ENCODE results near the gene KIAA0513. TPM values are rescaled to one million over a fixed set of nuclear protein-coding genes. Genes with fewer than 3 reads are reported as not detected.
A peak's percentile ranks its signal among the peaks of the same experiment; 100 is the strongest.
"Not testable (repeated sequence)": the region's sequence is repeated elsewhere in the genome, so short reads cannot be mapped to it uniquely, and the experiment has no call there.

The KIAA0513 gene
- polyA plus RNA-seq, 1 donor (not counting 4 experiments of a cell fraction or from before 2014, with no cell fraction given), result 3.3 TPM

DNA sequence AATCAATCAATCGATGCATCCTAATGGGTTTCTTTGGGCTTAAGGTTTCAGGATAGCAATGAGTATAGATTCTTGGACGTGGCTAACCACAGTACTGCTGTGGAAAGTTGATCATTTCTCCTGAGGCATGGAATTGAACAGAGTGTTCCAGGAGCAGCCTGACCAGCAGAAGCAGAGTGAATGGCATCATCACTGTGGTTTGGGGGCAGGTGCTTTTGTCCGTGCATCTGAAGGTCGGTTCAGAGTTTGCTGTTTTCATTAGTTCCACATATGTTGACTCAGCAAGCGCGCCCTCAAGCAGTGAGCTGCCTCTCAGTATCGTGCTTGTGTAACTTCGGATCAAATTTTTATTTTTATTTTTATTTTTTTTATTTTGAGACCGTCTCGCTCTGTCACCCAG, 24.9 kb downstream of the KIAA0513 start:
- Histone ChIP-seq H3K9me3 (ENCODE audit: control insufficient read depth, low read depth, low read length) (no peaks in the 10 kb centered on the region), H3K27me3 (ENCODE audit: control insufficient read depth, extremely low read depth, insufficient read depth, low read length) (peaks cover 7% of the 10 kb centered on the region), H3K79me2 (ENCODE audit: control insufficient read depth, insufficient read depth, low read length) (no peaks in the 10 kb centered on the region), H4K20me1 (ENCODE audit: control insufficient read depth, extremely low read depth, insufficient read depth, low read length) (no peaks in the 10 kb centered on the region), H3K27ac (ENCODE audit: control insufficient read depth, insufficient read depth, low read length) (no peak overlapping the region), H3K4me2 (ENCODE audit: control insufficient read depth, extremely low read depth, insufficient read depth, low read depth, low read length) (no peak overlapping the region), H3K9me1 (ENCODE audit: control insufficient read depth, extremely low read depth, insufficient read depth, low read length) (no peaks in the 10 kb centered on the region), H3K4me1 (ENCODE audit: control insufficient read depth, extremely low read depth, insufficient read depth, low read length) (peaks cover 6% of the 10 kb centered on the region), H3K4me3 (ENCODE audit: control insufficient read depth in 2 of 3, extremely low read depth in 1 of 3, insufficient read depth in 2 of 3, low read depth in 1 of 3, low read length in 3 of 3) (no peak overlapping the region), H3K36me3 (ENCODE audit: control insufficient read depth in 2 of 2, extremely low read depth in 1 of 2, insufficient read depth in 2 of 2, low read length in 2 of 2) (no peaks in the 10 kb centered on the region), H2AFZ (ENCODE audit: control insufficient read depth, low read length) (no peak overlapping the region), H3K9ac (ENCODE audit: control insufficient read depth, extremely low read depth, insufficient read depth, low read length) (no peak overlapping the region)
- DNase-seq (ENCODE audit: low read depth, low spot score) (no peak), FAIRE-seq (no peak)
- dilution Hi-C loops (cut with MboI; ENCODE audit: extremely low pct_ligation_motif_present, low sequenced_read_pairs), result no loop called here
- TF ChIP-seq, protein P1, sequence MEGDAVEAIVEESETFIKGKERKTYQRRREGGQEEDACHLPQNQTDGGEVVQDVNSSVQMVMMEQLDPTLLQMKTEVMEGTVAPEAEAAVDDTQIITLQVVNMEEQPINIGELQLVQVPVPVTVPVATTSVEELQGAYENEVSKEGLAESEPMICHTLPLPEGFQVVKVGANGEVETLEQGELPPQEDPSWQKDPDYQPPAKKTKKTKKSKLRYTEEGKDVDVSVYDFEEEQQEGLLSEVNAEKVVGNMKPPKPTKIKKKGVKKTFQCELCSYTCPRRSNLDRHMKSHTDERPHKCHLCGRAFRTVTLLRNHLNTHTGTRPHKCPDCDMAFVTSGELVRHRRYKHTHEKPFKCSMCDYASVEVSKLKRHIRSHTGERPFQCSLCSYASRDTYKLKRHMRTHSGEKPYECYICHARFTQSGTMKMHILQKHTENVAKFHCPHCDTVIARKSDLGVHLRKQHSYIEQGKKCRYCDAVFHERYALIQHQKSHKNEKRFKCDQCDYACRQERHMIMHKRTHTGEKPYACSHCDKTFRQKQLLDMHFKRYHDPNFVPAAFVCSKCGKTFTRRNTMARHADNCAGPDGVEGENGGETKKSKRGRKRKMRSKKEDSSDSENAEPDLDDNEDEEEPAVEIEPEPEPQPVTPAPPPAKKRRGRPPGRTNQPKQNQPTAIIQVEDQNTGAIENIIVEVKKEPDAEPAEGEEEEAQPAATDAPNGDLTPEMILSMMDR (optimal IDR thresholded peaks at IDR 0.05 in 1 of 3, IDR thresholded peaks at IDR 0.05 in 1 of 3, conservative IDR thresholded peaks at IDR 0.05 in 1 of 3; ENCODE audit: extremely low read depth in 1 of 3, insufficient read depth in 2 of 3, low read length in 3 of 3), result no peak
- TF ChIP-seq EZH2 (IDR thresholded peaks at IDR 0.05; ENCODE audit: low read length), result no peak

DNA sequence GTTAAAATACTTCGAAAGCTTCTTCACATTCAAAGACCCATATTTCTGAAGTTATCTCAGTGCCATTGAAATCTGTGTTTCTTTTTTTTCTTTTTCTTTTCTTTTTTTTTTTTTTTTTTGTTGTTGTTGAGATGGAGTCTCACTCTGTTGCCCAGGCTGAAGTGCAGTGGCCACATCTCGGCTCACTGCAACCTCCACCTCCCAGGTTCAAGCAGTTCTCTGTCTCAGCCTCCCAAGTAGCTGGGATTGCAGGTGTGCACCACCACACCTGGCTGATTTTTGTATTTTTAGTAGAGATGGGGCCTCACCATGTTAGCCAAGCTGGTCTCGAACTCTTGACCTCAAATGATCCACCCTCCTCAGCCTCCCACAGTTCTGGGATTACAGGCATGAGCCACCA, 26.7 kb downstream of the KIAA0513 start:
- H3K27ac ChIP-seq (ENCODE audit: control insufficient read depth, insufficient read depth, low read length); dilution Hi-C loops (cut with MboI; ENCODE audit: extremely low pct_ligation_motif_present, low sequenced_read_pairs): not testable (repeated sequence)

DNA sequence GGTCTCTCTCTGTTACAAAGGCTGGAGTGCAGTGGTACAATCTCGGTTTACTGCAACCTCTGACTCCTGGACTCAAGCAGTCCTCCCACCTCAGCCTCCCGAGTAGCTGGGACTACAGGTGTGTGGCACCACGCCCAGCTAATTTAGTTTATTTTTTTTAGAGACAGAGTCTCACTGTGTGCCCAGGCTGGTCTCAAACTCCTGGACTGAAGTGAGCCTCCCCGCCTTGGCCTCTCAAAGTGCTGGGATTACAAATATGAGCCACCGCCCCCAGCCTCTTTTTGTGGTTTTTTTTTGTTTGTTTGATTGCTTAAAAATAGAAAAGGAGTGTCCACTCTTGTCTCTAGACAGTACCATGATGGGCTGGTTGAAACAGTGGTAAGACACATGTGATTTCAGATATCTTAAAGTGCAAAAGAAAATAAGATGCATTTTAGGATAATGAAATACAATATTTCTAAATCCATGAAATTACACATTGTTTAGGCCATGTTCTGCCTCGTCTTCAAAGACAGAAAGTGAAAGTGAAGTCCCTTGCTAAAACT, 27.4 kb downstream of the KIAA0513 start:
- Histone ChIP-seq H3K4me2 (ENCODE audit: control insufficient read depth, extremely low read depth, insufficient read depth, low read depth, low read length) (peak overlapping the region; percentile 64), H3K36me3 (ENCODE audit: control insufficient read depth in 2 of 2, extremely low read depth in 1 of 2, insufficient read depth in 2 of 2, low read length in 2 of 2) (no peaks in the 10 kb centered on the region), H2AFZ (ENCODE audit: control insufficient read depth, low read length) (no peak overlapping the region), H3K9me1 (ENCODE audit: control insufficient read depth, extremely low read depth, insufficient read depth, low read length) (no peaks in the 10 kb centered on the region), H3K4me1 (ENCODE audit: control insufficient read depth, extremely low read depth, insufficient read depth, low read length) (peaks cover 6% of the 10 kb centered on the region), H3K27me3 (ENCODE audit: control insufficient read depth, extremely low read depth, insufficient read depth, low read length) (no peaks in the 10 kb centered on the region), H3K9ac (ENCODE audit: control insufficient read depth, extremely low read depth, insufficient read depth, low read length) (no peak overlapping the region), H3K4me3 (ENCODE audit: control insufficient read depth in 2 of 3, extremely low read depth in 1 of 3, insufficient read depth in 2 of 3, low read depth in 1 of 3, low read length in 3 of 3) (peak overlapping the region in 1 of 3 experiments; percentile 14), H3K27ac (ENCODE audit: control insufficient read depth, insufficient read depth, low read length) (no peak overlapping the region), H3K9me3 (ENCODE audit: control insufficient read depth, low read depth, low read length) (no peaks in the 10 kb centered on the region), H4K20me1 (ENCODE audit: control insufficient read depth, extremely low read depth, insufficient read depth, low read length) (no peaks in the 10 kb centered on the region), H3K79me2 (ENCODE audit: control insufficient read depth, insufficient read depth, low read length) (no peaks in the 10 kb centered on the region)
- DNase-seq (ENCODE audit: low read depth, low spot score) (no peak), FAIRE-seq (no peak)
- TF ChIP-seq EZH2 (IDR thresholded peaks at IDR 0.05; ENCODE audit: low read length), result no peak
- TF ChIP-seq, protein P1 (optimal IDR thresholded peaks at IDR 0.05 in 1 of 3, IDR thresholded peaks at IDR 0.05 in 1 of 3, conservative IDR thresholded peaks at IDR 0.05 in 1 of 3; ENCODE audit: extremely low read depth in 1 of 3, insufficient read depth in 2 of 3, low read length in 3 of 3), result no peak
- dilution Hi-C loops (cut with MboI; ENCODE audit: extremely low pct_ligation_motif_present, low sequenced_read_pairs), result no loop called here

More for the DNA sequence above, 26.7 kb downstream of the KIAA0513 start:
- not testable (repeated sequence) for H3K27me3 ChIP-seq (ENCODE audit: control insufficient read depth, extremely low read depth, insufficient read depth, low read length); H2AFZ ChIP-seq (ENCODE audit: control insufficient read depth, low read length); H3K9me1 ChIP-seq (ENCODE audit: control insufficient read depth, extremely low read depth, insufficient read depth, low read length); H3K4me3 ChIP-seq (ENCODE audit: control insufficient read depth in 2 of 3, extremely low read depth in 1 of 3, insufficient read depth in 2 of 3, low read depth in 1 of 3, low read length in 3 of 3); H3K4me1 ChIP-seq (ENCODE audit: control insufficient read depth, extremely low read depth, insufficient read depth, low read length); FAIRE-seq; DNase-seq (ENCODE audit: low read depth, low spot score); H3K79me2 ChIP-seq (ENCODE audit: control insufficient read depth, insufficient read depth, low read length); H3K4me2 ChIP-seq (ENCODE audit: control insufficient read depth, extremely low read depth, insufficient read depth, low read depth, low read length); H3K9me3 ChIP-seq (ENCODE audit: control insufficient read depth, low read depth, low read length); H4K20me1 ChIP-seq (ENCODE audit: control insufficient read depth, extremely low read depth, insufficient read depth, low read length); H3K9ac ChIP-seq (ENCODE audit: control insufficient read depth, extremely low read depth, insufficient read depth, low read length); H3K36me3 ChIP-seq (ENCODE audit: control insufficient read depth in 2 of 2, extremely low read depth in 1 of 2, insufficient read depth in 2 of 2, low read length in 2 of 2)
